Hepatocyte (in vitro differentiated cells): ENCODE results near the gene FHOD3. TPM values are rescaled to one million over a fixed set of nuclear protein-coding genes. Genes with fewer than 3 reads are reported as not detected.

Experiments used
- DNase-seq: peaks from one replicate; pipeline ENCODE4 v3.0.0-alpha.2; 2016; ENCODE audit warnings: low spot score
- H2AFZ ChIP-seq: fragments of 200-600 bp; sonication (generic); 2 replicates; pipeline ENCODE4 v1.6.0; 2016; ENCODE audit warnings: antibody characterized with exemption, mild to moderate bottlenecking
- H3K27ac ChIP-seq: fragments of 200-600 bp; sonication (generic); 2 replicates; pipeline ENCODE4 v1.5.1; 2016; ENCODE audit warnings: mild to moderate bottlenecking
- H3K27me3 ChIP-seq: fragments of 200-600 bp; sonication (generic); 2 replicates; pipeline ENCODE4 v1.6.1; 2016
- H3K36me3 ChIP-seq: fragments of 200-600 bp; sonication (generic); replicated peaks from 2 replicates; pipeline ENCODE4 v1.5.1; 2016; ENCODE audit warnings: low read depth; ENCODE audit not compliant: insufficient read depth
- H3K4me1 ChIP-seq: fragments of 200-600 bp; sonication (generic); 2 replicates; pipeline ENCODE4 v1.5.1; 2016; ENCODE audit warnings: mild to moderate bottlenecking, moderate library complexity; ENCODE audit not compliant: insufficient read depth
- H3K4me2 ChIP-seq: fragments of 200-600 bp; sonication (generic); 2 replicates; pipeline ENCODE4 v1.6.0; 2016
- H3K4me3 ChIP-seq: fragments of 200-600 bp; sonication (generic); 2 replicates; pipeline ENCODE4 v1.5.1; 2016; ENCODE audit warnings: mild to moderate bottlenecking
- H3K79me2 ChIP-seq: fragments of 200-600 bp; sonication (generic); 2 replicates; pipeline ENCODE4 v1.6.0; 2017; ENCODE audit warnings: mild to moderate bottlenecking
- H3K9me2 ChIP-seq: fragments of 200-600 bp; sonication (generic); replicated peaks from 2 replicates; pipeline ENCODE4 v1.6.0; 2017; ENCODE audit warnings: mild to moderate bottlenecking; ENCODE audit not compliant: insufficient read depth
- H3K9me3 ChIP-seq: fragments of 200-600 bp; sonication (generic); 2 replicates; pipeline ENCODE4 v1.5.1; 2016; ENCODE audit warnings: low read depth, mild to moderate bottlenecking
- H4K20me1 ChIP-seq: fragments of 200-600 bp; sonication (generic); 2 replicates; pipeline ENCODE4 v1.6.0; 2016; ENCODE audit warnings: mild to moderate bottlenecking; ENCODE audit not compliant: insufficient read depth, poor library complexity, severe bottlenecking
- EZH2 ChIP-seq: fragments of 200-600 bp; sonication (generic); IDR thresholded peaks from 2 replicates; pipeline ENCODE4 v1.6.1; 2016; ENCODE audit warnings: antibody characterized with exemption, mild to moderate bottlenecking, borderline replicate concordance
- EZH2phosphoT487 ChIP-seq: fragments of 200-600 bp; sonication (generic); IDR thresholded peaks from one replicate; pipeline ENCODE4 v1.6.1; 2018; ENCODE audit warnings: antibody characterized with exemption, mild to moderate bottlenecking, low read depth, moderate library complexity; ENCODE audit not compliant: unreplicated experiment, severe bottlenecking
- WGBS: methylation state at CpG from one replicate; pipeline ENCODE4 v1.1.6; 2016; ENCODE audit warnings: low lambda C conversion rate; ENCODE audit errors: missing lambda C conversion rate; 5-methylcytosine and 5-hydroxymethylcytosine counted together
- polyA plus RNA-seq: library from polyadenylated mRNA; unstranded; fragments of >200 nt; fragmentation: Nextera tagmentation; extraction: Ambion mirVana; gene quantifications from 2 replicates; pipeline ENCODE4 v1.2.1, GENCODE V29; 2016
- total RNA-seq: library from RNA; depleted of rRNA; stranded (reverse); fragments of >200 nt; gene quantifications from 2 replicates; pipeline ENCODE4 v1.2.3, GENCODE V29; 2014
- TF ChIP-seq, protein P1 (sequence below): fragments of 200-600 bp; sonication (generic); IDR thresholded peaks from 2 replicates; pipeline ENCODE4 v1.5.1; 2016; ENCODE audit warnings: antibody characterized with exemption, mild to moderate bottlenecking; ENCODE audit not compliant: poor library complexity

The FHOD3 gene
- total and polyA plus RNA-seq, 2 experiments from 2014 or later: 1.7 to 2.7 TPM

DNA sequence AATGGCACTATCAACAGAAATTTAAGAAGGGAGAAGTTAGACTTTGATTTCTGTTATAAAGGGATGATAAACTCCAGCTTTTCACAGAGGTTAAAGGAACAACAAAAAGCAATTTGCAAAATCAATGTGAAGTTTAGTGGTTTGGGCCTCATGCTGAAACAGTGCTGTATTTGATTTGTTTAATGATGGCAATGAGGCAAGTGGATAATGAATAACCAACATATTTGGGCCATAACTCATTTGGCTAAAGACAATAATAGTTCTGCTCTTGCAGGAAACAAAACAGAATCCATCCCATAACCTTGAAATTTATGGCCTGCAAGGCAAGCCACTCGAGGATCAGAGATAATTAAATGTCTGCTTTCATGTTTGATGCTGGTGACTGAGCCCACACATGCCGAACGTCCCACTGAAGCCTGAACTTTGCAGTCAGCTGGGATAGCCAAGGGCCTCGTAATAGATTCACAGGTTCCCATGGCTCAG lies 474.8 kb downstream of the FHOD3 start:
- Histone ChIP-seq H3K4me1 (no peaks in the 10 kb centered on the region), H3K36me3 (no peaks in the 10 kb centered on the region), H3K79me2 (no peaks in the 10 kb centered on the region), H3K4me3 (no peak overlapping the region), H2AFZ (no peak overlapping the region), H3K9me2 (no peaks in the 10 kb centered on the region), H3K27me3 (no peaks in the 10 kb centered on the region), H3K27ac (no peak overlapping the region), H3K4me2 (no peak overlapping the region), H4K20me1 (no peaks in the 10 kb centered on the region), H3K9me3 (no peaks in the 10 kb centered on the region)
- TF ChIP-seq EZH2phosphoT487 (no peak), EZH2 (no peak)
- TF ChIP-seq, protein P1, sequence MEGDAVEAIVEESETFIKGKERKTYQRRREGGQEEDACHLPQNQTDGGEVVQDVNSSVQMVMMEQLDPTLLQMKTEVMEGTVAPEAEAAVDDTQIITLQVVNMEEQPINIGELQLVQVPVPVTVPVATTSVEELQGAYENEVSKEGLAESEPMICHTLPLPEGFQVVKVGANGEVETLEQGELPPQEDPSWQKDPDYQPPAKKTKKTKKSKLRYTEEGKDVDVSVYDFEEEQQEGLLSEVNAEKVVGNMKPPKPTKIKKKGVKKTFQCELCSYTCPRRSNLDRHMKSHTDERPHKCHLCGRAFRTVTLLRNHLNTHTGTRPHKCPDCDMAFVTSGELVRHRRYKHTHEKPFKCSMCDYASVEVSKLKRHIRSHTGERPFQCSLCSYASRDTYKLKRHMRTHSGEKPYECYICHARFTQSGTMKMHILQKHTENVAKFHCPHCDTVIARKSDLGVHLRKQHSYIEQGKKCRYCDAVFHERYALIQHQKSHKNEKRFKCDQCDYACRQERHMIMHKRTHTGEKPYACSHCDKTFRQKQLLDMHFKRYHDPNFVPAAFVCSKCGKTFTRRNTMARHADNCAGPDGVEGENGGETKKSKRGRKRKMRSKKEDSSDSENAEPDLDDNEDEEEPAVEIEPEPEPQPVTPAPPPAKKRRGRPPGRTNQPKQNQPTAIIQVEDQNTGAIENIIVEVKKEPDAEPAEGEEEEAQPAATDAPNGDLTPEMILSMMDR: no peak
- DNase-seq: no peak
- WGBS: 38% methylated on average over 4 of the region's 4 CpGs

- no peak overlapping the region for H2AFZ ChIP-seq
- no peaks in the 10 kb centered on the region for H3K79me2 ChIP-seq
- H3K4me2 ChIP-seq: no peak overlapping the region
- TF ChIP-seq EZH2 (no peak), EZH2phosphoT487 (no peak)
- TF ChIP-seq, protein P1: no peak
- no peaks in the 10 kb centered on the region for H3K36me3 ChIP-seq
- no peaks in the 10 kb centered on the region for H3K9me2 ChIP-seq
- H3K4me3 ChIP-seq: no peak overlapping the region
- no peak overlapping the region for H3K27ac ChIP-seq
- 63% methylated on average over 4 of the region's 4 CpGs for WGBS
- H3K27me3 ChIP-seq: no peaks in the 10 kb centered on the region
- H4K20me1 ChIP-seq: no peaks in the 10 kb centered on the region
- DNase-seq: no peak
- H3K4me1 ChIP-seq: no peaks in the 10 kb centered on the region
- H3K9me3 ChIP-seq: no peaks in the 10 kb centered on the region
These were observed 477.9 kb downstream of the FHOD3 start for GRCh38 chr18:36775396-36775795.

DNA sequence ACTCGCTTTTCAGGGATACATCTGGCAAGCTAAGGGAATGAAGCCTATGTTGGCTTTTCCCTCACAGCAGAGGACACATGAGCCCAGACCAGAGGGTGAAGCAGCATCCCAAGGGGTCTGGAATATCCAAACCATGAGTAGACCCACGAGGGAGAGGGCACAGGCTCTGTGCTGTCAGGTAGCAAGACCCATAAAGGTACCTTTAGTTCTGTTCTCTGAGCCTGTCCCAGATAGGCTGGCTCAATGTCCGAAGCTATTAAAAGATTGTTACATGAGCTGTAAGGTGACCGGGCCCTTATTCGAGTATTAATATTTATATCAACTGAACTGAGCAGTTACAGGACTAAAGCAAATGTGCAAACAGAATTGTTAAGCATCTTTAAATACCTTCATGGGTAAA lies 479.1 kb downstream of the FHOD3 start:
- H3K4me3 ChIP-seq: no peak overlapping the region
- H4K20me1 ChIP-seq: no peaks in the 10 kb centered on the region
- H3K27me3 ChIP-seq: no peaks in the 10 kb centered on the region
- TF ChIP-seq, protein P1: no peak
- TF ChIP-seq EZH2: no peak
- no peak for TF ChIP-seq EZH2phosphoT487
- no peak overlapping the region for H3K27ac ChIP-seq
- no peaks in the 10 kb centered on the region for H3K79me2 ChIP-seq
- no peaks in the 10 kb centered on the region for H3K36me3 ChIP-seq
- WGBS: 90% methylated on average over 5 of the region's 5 CpGs
- H3K9me2 ChIP-seq: no peaks in the 10 kb centered on the region
- no peak overlapping the region for H3K4me2 ChIP-seq
- no peaks in the 10 kb centered on the region for H3K4me1 ChIP-seq
- H2AFZ ChIP-seq: no peak overlapping the region
- no peak for DNase-seq
- no peaks in the 10 kb centered on the region for H3K9me3 ChIP-seq

GRCh38 chr18:36777566-36777965 lies 480.1 kb downstream of the FHOD3 start:
- H3K4me2 ChIP-seq: no peak overlapping the region
- no peak for TF ChIP-seq EZH2phosphoT487
- no peak for TF ChIP-seq EZH2
- TF ChIP-seq, protein P1: no peak
- H2AFZ ChIP-seq: no peak overlapping the region
- no peaks in the 10 kb centered on the region for H3K27me3 ChIP-seq
- H4K20me1 ChIP-seq: no peaks in the 10 kb centered on the region
- H3K9me2 ChIP-seq: no peaks in the 10 kb centered on the region
- no peak overlapping the region for H3K27ac ChIP-seq
- no peak overlapping the region for H3K4me3 ChIP-seq
- no peaks in the 10 kb centered on the region for H3K9me3 ChIP-seq
- no peaks in the 10 kb centered on the region for H3K4me1 ChIP-seq
- no peaks in the 10 kb centered on the region for H3K79me2 ChIP-seq
- no peak for DNase-seq
- no peaks in the 10 kb centered on the region for H3K36me3 ChIP-seq
- WGBS: 89% methylated on average over 1 of the region's 1 CpG
